Rectal smooth muscle tissue (tissue), 1 donor: ENCODE results near the gene WWOX.

ENCODE experiments used
- H3K27ac ChIP-seq: one replicate; pipeline ENCODE4 v1.7.0; 2013; ENCODE audit warnings: low read depth, low read length, inconsistent platforms
- H3K27me3 ChIP-seq: one replicate; pipeline ENCODE4 v1.7.0; 2013; ENCODE audit warnings: low read length; ENCODE audit not compliant: control insufficient read depth, insufficient read depth
- H3K36me3 ChIP-seq: one replicate; pipeline ENCODE4 v1.7.0; 2013; ENCODE audit warnings: low read length; ENCODE audit not compliant: control insufficient read depth, insufficient read depth
- H3K4me1 ChIP-seq: one replicate; pipeline ENCODE4 v1.7.0; 2013; ENCODE audit warnings: low read length; ENCODE audit not compliant: control insufficient read depth, insufficient read depth
- H3K4me3 ChIP-seq: one replicate; pipeline ENCODE4 v1.7.0; 2013; ENCODE audit warnings: low read length
- H3K9ac ChIP-seq: one replicate; pipeline ENCODE4 v1.7.0; 2013; ENCODE audit warnings: low read length

WWOX gene

GRCh38 chr16:78650339-78651074 lies 551.1 kb downstream of the WWOX start:
- no peaks in the 10 kb centered on the region for H3K27me3 ChIP-seq
- H3K36me3 ChIP-seq = no peaks in the 10 kb centered on the region
- no peak overlapping the region for H3K4me3 ChIP-seq
- H3K4me1 ChIP-seq = peaks cover 3% of the 10 kb centered on the region
- H3K27ac ChIP-seq = no peak overlapping the region
- no peak overlapping the region for H3K9ac ChIP-seq

GRCh38 chr16:78654929-78655328 lies 555.5 kb downstream of the WWOX start:
- Histone ChIP-seq H3K4me3 (no peak overlapping the region), H3K27me3 (no peaks in the 10 kb centered on the region), H3K36me3 (no peaks in the 10 kb centered on the region), H3K27ac (no peak overlapping the region), H3K9ac (no peak overlapping the region), H3K4me1 (no peaks in the 10 kb centered on the region)

- Histone ChIP-seq H3K4me1 (no peaks in the 10 kb centered on the region), H3K36me3 (no peaks in the 10 kb centered on the region), H3K27ac (no peak overlapping the region), H3K27me3 (no peaks in the 10 kb centered on the region), H3K9ac (no peak overlapping the region), H3K4me3 (no peak overlapping the region)
Measured at GRCh38 chr16:78655331-78656113, 556.1 kb downstream of the WWOX start.

- Histone ChIP-seq H3K27me3 (no peaks in the 10 kb centered on the region), H3K36me3 (no peaks in the 10 kb centered on the region), H3K4me3 (no peak overlapping the region)
Measured at GRCh38 chr16:78656887-78657286, 557.4 kb downstream of the WWOX start.

GRCh38 chr16:78659216-78659615 lies 559.8 kb downstream of the WWOX start:
- Histone ChIP-seq H3K27me3 (no peaks in the 10 kb centered on the region), H3K9ac (no peak overlapping the region), H3K27ac (no peak overlapping the region), H3K36me3 (no peaks in the 10 kb centered on the region), H3K4me1 (no peaks in the 10 kb centered on the region), H3K4me3 (no peak overlapping the region)

More at GRCh38 chr16:78656887-78657286, 557.4 kb downstream of the WWOX start:
- Histone ChIP-seq H3K27ac (no peak overlapping the region), H3K4me1 (no peaks in the 10 kb centered on the region), H3K9ac (no peak overlapping the region)

- Histone ChIP-seq H3K4me3 (no peak overlapping the region), H3K27me3 (no peaks in the 10 kb centered on the region), H3K9ac (no peak overlapping the region), H3K36me3 (no peaks in the 10 kb centered on the region), H3K27ac (no peak overlapping the region), H3K4me1 (no peaks in the 10 kb centered on the region)
Measured at GRCh38 chr16:78659668-78660217, 560.3 kb downstream of the WWOX start.

GRCh38 chr16:78660795-78661194 lies 561.3 kb downstream of the WWOX start:
- no peaks in the 10 kb centered on the region for H3K36me3 ChIP-seq
- H3K4me3 ChIP-seq = no peak overlapping the region
- H3K9ac ChIP-seq = no peak overlapping the region
- no peaks in the 10 kb centered on the region for H3K4me1 ChIP-seq
- H3K27ac ChIP-seq = no peak overlapping the region
- H3K27me3 ChIP-seq = no peaks in the 10 kb centered on the region

- no peak overlapping the region for H3K4me3 ChIP-seq
- no peaks in the 10 kb centered on the region for H3K36me3 ChIP-seq
Measured at GRCh38 chr16:78663690-78664089, 564.2 kb downstream of the WWOX start.

GRCh38 chr16:78664811-78665772 lies 565.6 kb downstream of the WWOX start:
- Histone ChIP-seq H3K9ac (no peak overlapping the region), H3K27ac (no peak overlapping the region), H3K4me3 (no peak overlapping the region), H3K4me1 (no peaks in the 10 kb centered on the region), H3K27me3 (no peaks in the 10 kb centered on the region), H3K36me3 (no peaks in the 10 kb centered on the region)

More at GRCh38 chr16:78663690-78664089, 564.2 kb downstream of the WWOX start:
- Histone ChIP-seq H3K27me3 (no peaks in the 10 kb centered on the region), H3K4me1 (no peaks in the 10 kb centered on the region), H3K9ac (no peak overlapping the region), H3K27ac (no peak overlapping the region)

- no peaks in the 10 kb centered on the region for H3K4me1 ChIP-seq
- no peaks in the 10 kb centered on the region for H3K27me3 ChIP-seq
- H3K4me3 ChIP-seq = no peak overlapping the region
- no peak overlapping the region for H3K9ac ChIP-seq
- H3K27ac ChIP-seq = no peak overlapping the region
- no peaks in the 10 kb centered on the region for H3K36me3 ChIP-seq
Measured at GRCh38 chr16:78666318-78666717, 566.9 kb downstream of the WWOX start.

- no peak overlapping the region for H3K4me3 ChIP-seq
- no peaks in the 10 kb centered on the region for H3K4me1 ChIP-seq
- no peak overlapping the region for H3K27ac ChIP-seq
- H3K36me3 ChIP-seq = no peaks in the 10 kb centered on the region
- H3K27me3 ChIP-seq = no peaks in the 10 kb centered on the region
- H3K9ac ChIP-seq = no peak overlapping the region
Measured at GRCh38 chr16:78667675-78668074, 568.2 kb downstream of the WWOX start.

- no peak overlapping the region for H3K27ac ChIP-seq
- no peak overlapping the region for H3K9ac ChIP-seq
- no peaks in the 10 kb centered on the region for H3K4me1 ChIP-seq
- no peaks in the 10 kb centered on the region for H3K36me3 ChIP-seq
- no peaks in the 10 kb centered on the region for H3K27me3 ChIP-seq
- no peak overlapping the region for H3K4me3 ChIP-seq
Measured at GRCh38 chr16:78668393-78668792, 568.9 kb downstream of the WWOX start.
